HG02759 (cell line): ENCODE measurements around the gene ATP1B4.
"Not testable (repeated sequence)": the region's sequence is repeated elsewhere in the genome, so short reads cannot be mapped to it uniquely, and the experiment has no call there.

Experiments
- ATAC-seq: cut with Tn5 transposase; IDR thresholded peaks from one replicate; pipeline ENCODE4 v1.9.1; 2021; ENCODE audit warnings: mild to moderate bottlenecking, moderate library complexity; ENCODE audit not compliant: unreplicated experiment

Gene ATP1B4

GRCh38 chrX:120361764-120362305 lies at the start of gene ATP1B4:
Gene ATP1B4, plus strand, starts transcription at chrX:120362089. Its CDS starts 80 bp downstream, at chrX:120362169.
- no peak for ATAC-seq

- ATAC-seq, result no peak
Measured at GRCh38 chrX:120315776-120316175, 46.1 kb upstream of the ATP1B4 start.

GRCh38 chrX:120316587-120317283 lies 45.2 kb upstream of the ATP1B4 start:
- ATAC-seq, result no peak

GRCh38 chrX:120318411-120318810 lies 43.5 kb upstream of the ATP1B4 start:
- no peak for ATAC-seq

- no peak for ATAC-seq
Measured at GRCh38 chrX:120321520-120322281, 40.2 kb upstream of the ATP1B4 start.

GRCh38 chrX:120331116-120331515 lies 30.8 kb upstream of the ATP1B4 start:
- ATAC-seq, result no peak

- ATAC-seq, result no peak
Measured at GRCh38 chrX:120332394-120332793, 29.5 kb upstream of the ATP1B4 start.

- no peak for ATAC-seq
Measured at GRCh38 chrX:120334151-120334550, 27.7 kb upstream of the ATP1B4 start.

GRCh38 chrX:120334603-120335002 lies 27.3 kb upstream of the ATP1B4 start:
- no peak for ATAC-seq

- ATAC-seq, result no peak
Measured at GRCh38 chrX:120335289-120335688, 26.6 kb upstream of the ATP1B4 start.

- ATAC-seq, result no peak
Measured at GRCh38 chrX:120336899-120337298, 25.0 kb upstream of the ATP1B4 start.

- ATAC-seq, result not testable (repeated sequence)
Measured at GRCh38 chrX:120344566-120344965, 17.3 kb upstream of the ATP1B4 start.

GRCh38 chrX:120350450-120351138 lies 11.3 kb upstream of the ATP1B4 start:
- no peak for ATAC-seq

GRCh38 chrX:120356084-120356483 lies 5.8 kb upstream of the ATP1B4 start:
- no peak for ATAC-seq

GRCh38 chrX:120357186-120357585 lies 4.7 kb upstream of the ATP1B4 start:
- no peak for ATAC-seq

- no peak for ATAC-seq
Measured at GRCh38 chrX:120358737-120359456, 3.0 kb upstream of the ATP1B4 start.

- peak; percentile 50 for ATAC-seq
Measured at GRCh38 chrX:120365320-120365719, 3.4 kb downstream of the ATP1B4 start.

GRCh38 chrX:120365968-120366367 lies 4.1 kb downstream of the ATP1B4 start:
- ATAC-seq, result no peak

GRCh38 chrX:120366794-120367193 lies 4.9 kb downstream of the ATP1B4 start:
- ATAC-seq, result no peak

GRCh38 chrX:120367402-120368109 lies 5.7 kb downstream of the ATP1B4 start:
- no peak for ATAC-seq
